ENCODE measurements around the gene DCTN3. TPM values are rescaled to one million over a fixed set of nuclear protein-coding genes. Genes with fewer than 3 reads are reported as not detected.

Gene DCTN3
- total RNA-seq, 1 donor from 2014 or later, result 67.6 TPM

- ATAC-seq, result no peak
- no peak for DNase-seq (ENCODE audit: low spot score)
- intact Hi-C loops (cut with DNase I), result loop anchor here (5.0 kb wide), 2 partner anchors 47 to 92 kb away; no protein-coding TSS in a partner anchor
Measured at GRCh38 chr9:34594177-34594576, 26.1 kb downstream of the DCTN3 start.

- intact Hi-C loops (cut with DNase I), result loop anchor here (5.0 kb wide), 2 partner anchors 46 to 91 kb away; no protein-coding TSS in a partner anchor
- peak; percentile 86 for DNase-seq (ENCODE audit: low spot score)
- ATAC-seq, result peak; percentile 77
Measured at GRCh38 chr9:34592895-34593601, 27.2 kb downstream of the DCTN3 start.

DNA sequence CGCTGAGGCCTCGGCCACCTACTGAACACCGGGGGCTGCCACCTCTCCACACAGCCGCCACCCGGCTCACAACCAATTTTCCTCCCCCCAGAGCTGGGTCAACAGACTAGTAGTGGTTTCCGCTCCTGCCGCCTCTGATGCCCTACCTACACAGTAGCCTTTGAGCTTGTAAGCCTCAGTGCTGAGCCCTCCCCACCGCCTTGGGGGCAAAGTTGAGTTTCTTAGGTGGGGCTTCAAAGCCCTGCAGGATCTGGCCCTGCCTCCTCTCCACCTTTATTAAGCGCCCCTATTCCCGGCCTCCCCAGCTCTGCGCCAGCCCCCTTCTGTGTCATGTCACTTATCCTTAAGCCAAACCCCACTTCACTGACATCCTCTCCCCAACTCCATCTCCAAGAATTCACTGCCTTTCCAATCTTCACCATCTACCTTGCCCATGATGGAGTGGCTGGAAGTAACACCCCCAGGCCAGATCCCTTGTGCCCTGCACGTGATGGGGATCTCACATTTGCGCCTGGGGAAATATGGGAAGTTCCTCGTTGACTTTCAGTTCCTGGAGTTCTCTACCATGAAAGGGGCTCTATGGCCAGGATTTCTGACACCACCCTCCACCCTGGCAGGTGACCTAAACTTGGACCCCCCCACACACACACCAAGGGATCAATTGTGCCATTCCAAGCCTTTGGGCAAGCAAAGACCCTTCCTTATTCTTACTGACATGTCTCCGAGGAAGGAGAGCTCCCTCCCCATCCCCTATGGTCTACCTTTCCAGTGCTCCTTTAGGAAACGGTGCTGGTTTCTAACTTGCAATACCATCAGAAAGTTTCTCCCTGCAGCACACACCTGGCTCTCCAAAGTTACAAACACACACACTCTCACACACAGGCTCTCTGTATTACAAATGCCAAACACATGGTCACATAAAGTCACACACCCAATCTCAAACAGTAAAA is 28.1 kb downstream of the DCTN3 start:
- DNase-seq (ENCODE audit: low spot score) (no peak), ATAC-seq (no peak)
- intact Hi-C loops (cut with DNase I), result loop anchor here (5.0 kb wide), 2 partner anchors 45 to 90 kb away; no protein-coding TSS in a partner anchor

- DNase-seq (ENCODE audit: low spot score) (peak; percentile 95), ATAC-seq (peak; percentile 88)
- intact Hi-C loops (cut with DNase I), result loop anchor here (5.0 kb wide), 2 partner anchors 44 to 89 kb away; no protein-coding TSS in a partner anchor
Measured at GRCh38 chr9:34591248-34591916, 28.9 kb downstream of the DCTN3 start.

GRCh38 chr9:34590381-34591247 is 29.7 kb downstream of the DCTN3 start:
- ATAC-seq (peak; percentile 54), DNase-seq (ENCODE audit: low spot score) (no peak)
- intact Hi-C loops (cut with DNase I), result loop anchor here (5.0 kb wide), 2 partner anchors 43 to 88 kb away; no protein-coding TSS in a partner anchor

- ATAC-seq (peak; percentile 42), DNase-seq (ENCODE audit: low spot score) (peak; percentile 81)
- intact Hi-C loops (cut with DNase I), result loop anchor here (5.0 kb wide), 3 partner anchors 43 to 183 kb away; no protein-coding TSS in a partner anchor
Measured at GRCh38 chr9:34589636-34590380, 30.5 kb downstream of the DCTN3 start, which contains the start of gene CNTFR. Gene CNTFR, minus strand, starts transcription at chr9:34589724. Its CDS starts 20,743 bp downstream, at chr9:34568981.

- ATAC-seq, result no peak
- no peak for DNase-seq (ENCODE audit: low spot score)
- intact Hi-C loops (cut with DNase I), result loop anchor here (5.0 kb wide), 1 partner anchor 182 kb away; no protein-coding TSS in a partner anchor
Measured at GRCh38 chr9:34588671-34589635, 31.3 kb downstream of the DCTN3 start.

GRCh38 chr9:34587271-34587670 is 33.0 kb downstream of the DCTN3 start:
- no peak for DNase-seq (ENCODE audit: low spot score)
- intact Hi-C loops (cut with DNase I), result loop anchor here (5.0 kb wide), 1 partner anchor 180 kb away; no protein-coding TSS in a partner anchor
- ATAC-seq, result no peak

DNA sequence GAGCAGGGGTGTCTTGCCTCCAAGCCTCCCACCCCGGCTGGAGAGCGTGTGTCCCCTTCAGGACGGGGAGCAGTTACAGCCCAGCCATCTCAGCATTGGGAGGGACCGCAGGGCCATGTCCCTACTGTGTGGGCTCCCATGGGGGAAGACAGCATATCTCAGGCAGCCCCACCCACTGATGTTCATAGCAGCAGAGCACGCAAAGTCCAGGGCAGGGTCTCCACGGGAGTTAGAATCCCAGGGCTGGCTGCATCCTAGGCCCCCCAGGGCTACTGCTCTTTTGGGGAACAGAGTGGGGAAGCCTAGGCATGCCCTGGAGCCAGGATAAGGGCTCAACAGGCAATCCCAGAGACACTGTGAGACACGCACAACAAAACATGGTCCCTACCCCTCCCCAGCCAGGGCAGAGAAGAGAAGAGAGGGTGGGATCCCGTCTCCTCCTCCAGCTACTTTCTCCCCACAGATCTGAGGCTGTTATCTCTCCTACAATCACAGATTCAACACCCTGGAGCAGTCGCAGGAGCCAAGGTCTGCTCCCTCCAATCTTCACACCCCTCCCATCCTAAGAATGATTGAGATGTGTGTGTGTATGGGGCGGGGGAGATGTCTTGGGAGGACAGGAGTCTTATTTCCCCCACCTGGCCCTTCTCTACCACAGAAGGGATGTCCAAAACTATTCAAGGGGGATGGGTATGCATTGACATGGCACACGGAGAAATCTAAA is 34.2 kb downstream of the DCTN3 start:
- intact Hi-C loops (cut with DNase I), result loop anchor here (5.0 kb wide), 1 partner anchor 179 kb away; no protein-coding TSS in a partner anchor
- DNase-seq (ENCODE audit: low spot score) (no peak), ATAC-seq (no peak)

DNA sequence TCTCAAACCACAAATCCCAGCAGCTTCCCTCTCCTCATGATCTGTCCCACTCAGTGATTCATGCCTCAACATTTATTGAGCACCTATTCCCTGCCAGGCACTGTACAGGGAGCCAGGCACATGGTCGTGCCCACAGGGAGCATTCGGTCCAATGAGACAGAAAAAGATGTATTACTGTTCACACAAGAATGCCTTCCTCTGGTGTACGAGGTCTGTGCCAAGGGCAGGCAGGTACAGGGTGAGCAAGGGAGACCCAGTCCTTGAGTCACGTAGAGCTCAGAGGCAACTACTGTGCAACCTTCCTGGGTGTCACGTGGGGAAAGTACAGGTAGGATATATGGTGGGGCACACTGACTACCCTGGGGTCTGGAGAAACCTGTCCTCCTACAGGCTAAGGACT is 35.3 kb downstream of the DCTN3 start:
- ATAC-seq (no peak), DNase-seq (ENCODE audit: low spot score) (no peak)
- intact Hi-C loops (cut with DNase I), result loop anchor here (5.0 kb wide), 1 partner anchor 178 kb away; no protein-coding TSS in a partner anchor

GRCh38 chr9:34582787-34583186 is 37.5 kb downstream of the DCTN3 start:
- intact Hi-C loops (cut with DNase I), result no loop called here
- DNase-seq (ENCODE audit: low spot score), result no peak
- no peak for ATAC-seq

DNA sequence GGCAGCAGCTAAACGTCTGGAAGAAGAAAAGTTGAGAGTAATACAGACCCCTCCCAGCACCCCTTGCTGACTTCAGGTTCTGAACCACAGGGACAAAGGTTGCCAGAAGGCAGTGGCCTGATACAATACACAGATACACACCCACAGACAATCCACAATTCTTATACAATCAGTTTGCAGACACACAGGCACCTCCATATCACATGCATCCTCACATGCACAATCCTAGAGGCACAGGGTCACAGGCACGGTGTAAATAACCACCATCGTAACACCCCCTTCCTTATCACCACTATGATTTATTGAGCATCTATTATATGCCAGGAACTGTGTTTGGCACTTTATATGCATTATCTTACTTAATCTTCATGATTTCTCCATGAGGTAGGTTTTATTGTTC is 39.0 kb downstream of the DCTN3 start:
- ATAC-seq (no peak), DNase-seq (ENCODE audit: low spot score) (no peak)
- intact Hi-C loops (cut with DNase I), result no loop called here

- DNase-seq (ENCODE audit: low spot score) (no peak), ATAC-seq (no peak)
- intact Hi-C loops (cut with DNase I), result no loop called here
Measured at GRCh38 chr9:34580358-34580757, 39.9 kb downstream of the DCTN3 start.

DNA sequence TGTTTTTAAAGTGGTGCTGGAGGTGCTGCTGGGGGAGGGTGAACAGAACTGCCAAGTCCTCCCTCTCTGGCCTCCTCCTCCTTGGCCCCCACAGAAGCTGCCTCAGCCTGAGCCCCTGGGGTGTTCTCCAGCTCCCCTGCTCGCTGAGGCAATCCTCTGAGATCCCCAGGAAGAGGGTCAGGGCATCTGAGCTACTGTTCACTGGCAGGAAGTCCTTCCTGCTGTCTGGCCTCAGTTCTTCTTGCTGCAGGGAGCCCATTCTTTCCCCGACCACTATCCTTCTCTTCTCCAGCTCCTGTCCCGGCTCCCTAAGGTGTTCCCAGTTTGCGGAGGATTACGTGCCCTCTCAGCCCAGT is 40.5 kb downstream of the DCTN3 start:
- ATAC-seq, result no peak
- no peak for DNase-seq (ENCODE audit: low spot score)
- intact Hi-C loops (cut with DNase I), result no loop called here

GRCh38 chr9:34579104-34579807 is 41.0 kb downstream of the DCTN3 start:
- ATAC-seq (no peak), DNase-seq (ENCODE audit: low spot score) (peak; percentile 60)
- intact Hi-C loops (cut with DNase I), result no loop called here

Data from sciatic nerve (tissue), 2 donors.